ENCODE measurements around the gene DRD2.

DRD2 gene

GRCh38 chr11:113454455-113454854, 20.7 kb downstream of the DRD2 start:
- H3F3A ChIP-seq (ENCODE audit: insufficient read depth, low read length), result no peaks in the 10 kb centered on the region
- H3K9ac ChIP-seq (ENCODE audit: low read length), result no peak overlapping the region
- H3K4me2 ChIP-seq (ENCODE audit: low read depth, low read length), result no peak overlapping the region
- no peak overlapping the region for H3K4me3 ChIP-seq (ENCODE audit: low read length)
- no peaks in the 10 kb centered on the region for H3K4me1 ChIP-seq (ENCODE audit: low read length)
- DNase-seq, result no peak
- no peaks in the 10 kb centered on the region for H3K79me2 ChIP-seq (ENCODE audit: low read length)
- no peaks in the 10 kb centered on the region for H3K9me3 ChIP-seq (replicated peaks; ENCODE audit: insufficient read depth, low read length)
- H3K9me2 ChIP-seq (replicated peaks; ENCODE audit: insufficient read depth, low read length), result no peaks in the 10 kb centered on the region
- H3K36me3 ChIP-seq (replicated peaks; ENCODE audit: insufficient read depth, low read length), result no peaks in the 10 kb centered on the region
- H4K20me1 ChIP-seq (ENCODE audit: insufficient read depth, low read length), result no peaks in the 10 kb centered on the region
- no peak overlapping the region for H3K27ac ChIP-seq (ENCODE audit: low read length)
- no peak for TF ChIP-seq EZH2phosphoT487 (IDR thresholded peaks at IDR 0.05; ENCODE audit: low read length)
- no peak for TF ChIP-seq CTCF (IDR thresholded peaks at IDR 0.05; ENCODE audit: low read length)
- TF ChIP-seq EZH2 (optimal IDR thresholded peaks at IDR 0.05; ENCODE audit: low read depth, low read length), result no peak
- no peaks in the 10 kb centered on the region for H3K27me3 ChIP-seq (replicated peaks; ENCODE audit: insufficient read depth, low read length)
- no peak overlapping the region for H2AFZ ChIP-seq (ENCODE audit: low read length)

DNA sequence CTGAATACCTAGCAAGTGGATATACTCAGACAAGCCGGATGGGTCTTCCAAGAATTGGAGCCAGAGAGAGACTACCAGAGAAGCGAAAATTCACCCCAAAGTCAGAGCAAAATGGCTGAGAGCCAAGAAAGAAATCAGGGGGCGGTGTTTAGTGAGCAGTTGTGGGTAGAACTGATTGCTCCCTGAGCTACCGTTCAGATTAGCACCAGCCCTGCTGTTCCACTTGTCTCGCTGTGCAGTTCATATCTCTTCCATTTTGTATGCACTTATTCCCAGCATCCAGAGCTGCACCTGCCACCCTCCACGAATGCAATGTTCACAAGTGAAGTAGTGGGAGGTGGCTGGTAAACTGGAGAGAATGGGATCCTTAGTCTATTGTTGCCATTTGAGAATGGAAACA, 25.5 kb downstream of the DRD2 start:
- no peaks in the 10 kb centered on the region for H3K27me3 ChIP-seq (replicated peaks; ENCODE audit: insufficient read depth, low read length)
- no peaks in the 10 kb centered on the region for H3K36me3 ChIP-seq (replicated peaks; ENCODE audit: insufficient read depth, low read length)
- H3F3A ChIP-seq (ENCODE audit: insufficient read depth, low read length), result no peaks in the 10 kb centered on the region
- H3K4me1 ChIP-seq (ENCODE audit: low read length), result no peaks in the 10 kb centered on the region
- H3K4me3 ChIP-seq (ENCODE audit: low read length), result no peak overlapping the region
- no peaks in the 10 kb centered on the region for H3K9me2 ChIP-seq (replicated peaks; ENCODE audit: insufficient read depth, low read length)
- no peaks in the 10 kb centered on the region for H3K9me3 ChIP-seq (replicated peaks; ENCODE audit: insufficient read depth, low read length)
- H3K4me2 ChIP-seq (ENCODE audit: low read depth, low read length), result no peak overlapping the region
- H3K9ac ChIP-seq (ENCODE audit: low read length), result no peak overlapping the region
- no peak overlapping the region for H2AFZ ChIP-seq (ENCODE audit: low read length)
- TF ChIP-seq CTCF (IDR thresholded peaks at IDR 0.05; ENCODE audit: low read length) (no peak), EZH2 (optimal IDR thresholded peaks at IDR 0.05; ENCODE audit: low read depth, low read length) (no peak), EZH2phosphoT487 (IDR thresholded peaks at IDR 0.05; ENCODE audit: low read length) (no peak)
- DNase-seq, result no peak
- no peaks in the 10 kb centered on the region for H4K20me1 ChIP-seq (ENCODE audit: insufficient read depth, low read length)
- H3K79me2 ChIP-seq (ENCODE audit: low read length), result no peaks in the 10 kb centered on the region
- no peak overlapping the region for H3K27ac ChIP-seq (ENCODE audit: low read length)

- Histone ChIP-seq H3F3A (ENCODE audit: insufficient read depth, low read length) (no peaks in the 10 kb centered on the region), H3K9ac (ENCODE audit: low read length) (no peak overlapping the region), H3K79me2 (ENCODE audit: low read length) (no peaks in the 10 kb centered on the region), H3K4me3 (ENCODE audit: low read length) (no peak overlapping the region), H3K9me3 (replicated peaks; ENCODE audit: insufficient read depth, low read length) (no peaks in the 10 kb centered on the region), H3K27me3 (replicated peaks; ENCODE audit: insufficient read depth, low read length) (no peaks in the 10 kb centered on the region), H3K36me3 (replicated peaks; ENCODE audit: insufficient read depth, low read length) (no peaks in the 10 kb centered on the region), H2AFZ (ENCODE audit: low read length) (no peak overlapping the region), H3K9me2 (replicated peaks; ENCODE audit: insufficient read depth, low read length) (no peaks in the 10 kb centered on the region), H3K4me2 (ENCODE audit: low read depth, low read length) (no peak overlapping the region), H3K27ac (ENCODE audit: low read length) (no peak overlapping the region), H4K20me1 (ENCODE audit: insufficient read depth, low read length) (no peaks in the 10 kb centered on the region), H3K4me1 (ENCODE audit: low read length) (no peaks in the 10 kb centered on the region)
- DNase-seq, result no peak
- TF ChIP-seq CTCF (IDR thresholded peaks at IDR 0.05; ENCODE audit: low read length) (no peak), EZH2 (optimal IDR thresholded peaks at IDR 0.05; ENCODE audit: low read depth, low read length) (no peak), EZH2phosphoT487 (IDR thresholded peaks at IDR 0.05; ENCODE audit: low read length) (no peak)
Observed at GRCh38 chr11:113448316-113448677, 26.9 kb downstream of the DRD2 start.

All from MM.1S (cell line).